Right lobe of liver (tissue), 6 donors: ENCODE data around the gene TMEM247. TPM values are rescaled to one million over a fixed set of nuclear protein-coding genes. Genes with fewer than 3 reads are reported as not detected.

Experiments
- ATAC-seq, 4 donors: fragments of 200-7000 bp; cut with Tn5 transposase; one replicate each; pipeline ENCODE4 v1.9.1; 2020; ENCODE audit warnings: mild to moderate bottlenecking in 4 of 4, moderate library complexity in 4 of 4
- DNase-seq, 3 donors: peaks; one replicate each; pipeline ENCODE4 v3.0.0-alpha.2; 2020
- H3K27ac ChIP-seq, 3 donors: fragments of 200-600 bp; one replicate each; pipeline ENCODE4 v1.8.0; 2022
- H3K27me3 ChIP-seq, 2 donors: fragments of 200-600 bp; one replicate each; pipeline ENCODE4 v1.8.0; 2022
- H3K36me3 ChIP-seq, 4 donors: fragments of 200-600 bp; sonication (generic) in 1 of 4; one replicate each; pipeline versions ENCODE4 v1.5.1 to v1.8.0; 2017 to 2022; ENCODE audit warnings: control low read depth in 1 of 4
- H3K4me1 ChIP-seq, 4 donors: fragments of 200-600 bp; sonication (generic) in 1 of 4; one replicate each; pipeline versions ENCODE4 v1.5.1 to v1.8.0; 2017 to 2022; ENCODE audit warnings: control low read depth in 1 of 4
- H3K4me3 ChIP-seq, 3 donors: fragments of 200-600 bp; one replicate each; pipeline ENCODE4 v1.8.0; 2022
- H3K9me3 ChIP-seq, 4 donors: fragments of 200-600 bp; sonication (generic) in 1 of 4; one replicate each; pipeline versions ENCODE4 v1.5.1 to v1.8.0; 2017 to 2022; ENCODE audit warnings: control low read depth in 1 of 4
- POLR2A ChIP-seq: fragments of 450-650 bp; IDR thresholded peaks from one replicate; pipeline ENCODE4 v1.6.1; 2017; ENCODE audit warnings: antibody characterized with exemption, mild to moderate bottlenecking
- WGBS: methylation state at CpG from one replicate; pipeline ENCODE4 v1.1.6; 2018; ENCODE audit warnings: low coverage, low lambda C conversion rate; ENCODE audit not compliant: insufficient coverage; ENCODE audit errors: missing lambda C conversion rate; 5-methylcytosine and 5-hydroxymethylcytosine counted together
- intact Hi-C, 2 donors: fragments of 100-400 bp; cut with DNase I; formaldehyde crosslinking; loops; one replicate each; pipeline versions ENCODE4 v1.11.2 to v1.14.1; 2022
- total RNA-seq, 6 experiments: library from RNA; depleted of rRNA in 2 of 6; stranded (reverse); fragments of >200 nt in 2 of 6; fragmentation: NEBNext Ultra II Directional in 3 of 6; extraction: Animal tissue kit (Norgen Biotek cat#: 25700) in 3 of 6; gene quantifications; one replicate each; pipeline versions ENCODE4 v1.1.0 to v1.2.4, GENCODE V29; 2016 to 2023
- TF ChIP-seq, protein P1 (sequence below), 4 donors: fragments of 200-600 bp in 3 of 4; fragments of 450-650 bp in 1 of 4; IDR thresholded peaks; one replicate each; pipeline versions ENCODE4 v1.5.1 to v1.8.0; 2016 to 2022; ENCODE audit warnings: antibody characterized with exemption in 4 of 4, mild to moderate bottlenecking in 2 of 4
- donor health status: DM: no; HTN: yes; CAD: no.
- donor health status: DM: no; HTN: no; CAD: no.
- donor health status: DM: no; HTN: no; CAD: no.
- donor health status: DM: no; HTN: yes; CAD: no.
- donor health status: DM: no; HTN: yes; CAD: no.

The TMEM247 gene
- total RNA-seq, 6 experiments from 2014 or later: not detected

DNA sequence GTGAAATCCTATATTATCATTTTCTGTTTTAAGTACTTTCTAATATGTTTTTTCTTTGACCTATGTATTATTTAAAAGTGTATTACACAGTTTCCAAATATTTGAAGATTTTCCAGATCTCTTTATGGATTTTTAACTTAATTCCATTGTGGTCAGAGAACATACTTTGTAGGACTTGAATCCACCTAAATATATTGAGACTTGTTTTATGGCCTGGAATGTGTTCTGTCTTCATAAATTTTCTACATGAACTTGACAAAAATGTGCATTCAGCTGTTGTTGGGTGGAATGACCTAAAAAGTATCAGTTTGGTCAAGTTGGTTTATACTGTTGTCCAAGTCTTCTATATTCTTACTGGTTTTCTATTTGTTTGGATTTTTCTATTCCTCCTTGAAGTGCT, 33.8 kb upstream of the TMEM247 start:
- TF ChIP-seq POLR2A: no peak
- TF ChIP-seq, protein P1, sequence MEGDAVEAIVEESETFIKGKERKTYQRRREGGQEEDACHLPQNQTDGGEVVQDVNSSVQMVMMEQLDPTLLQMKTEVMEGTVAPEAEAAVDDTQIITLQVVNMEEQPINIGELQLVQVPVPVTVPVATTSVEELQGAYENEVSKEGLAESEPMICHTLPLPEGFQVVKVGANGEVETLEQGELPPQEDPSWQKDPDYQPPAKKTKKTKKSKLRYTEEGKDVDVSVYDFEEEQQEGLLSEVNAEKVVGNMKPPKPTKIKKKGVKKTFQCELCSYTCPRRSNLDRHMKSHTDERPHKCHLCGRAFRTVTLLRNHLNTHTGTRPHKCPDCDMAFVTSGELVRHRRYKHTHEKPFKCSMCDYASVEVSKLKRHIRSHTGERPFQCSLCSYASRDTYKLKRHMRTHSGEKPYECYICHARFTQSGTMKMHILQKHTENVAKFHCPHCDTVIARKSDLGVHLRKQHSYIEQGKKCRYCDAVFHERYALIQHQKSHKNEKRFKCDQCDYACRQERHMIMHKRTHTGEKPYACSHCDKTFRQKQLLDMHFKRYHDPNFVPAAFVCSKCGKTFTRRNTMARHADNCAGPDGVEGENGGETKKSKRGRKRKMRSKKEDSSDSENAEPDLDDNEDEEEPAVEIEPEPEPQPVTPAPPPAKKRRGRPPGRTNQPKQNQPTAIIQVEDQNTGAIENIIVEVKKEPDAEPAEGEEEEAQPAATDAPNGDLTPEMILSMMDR (IDR thresholded peaks at IDR 0.05): no peak
- intact Hi-C loops: no loop called here

DNA sequence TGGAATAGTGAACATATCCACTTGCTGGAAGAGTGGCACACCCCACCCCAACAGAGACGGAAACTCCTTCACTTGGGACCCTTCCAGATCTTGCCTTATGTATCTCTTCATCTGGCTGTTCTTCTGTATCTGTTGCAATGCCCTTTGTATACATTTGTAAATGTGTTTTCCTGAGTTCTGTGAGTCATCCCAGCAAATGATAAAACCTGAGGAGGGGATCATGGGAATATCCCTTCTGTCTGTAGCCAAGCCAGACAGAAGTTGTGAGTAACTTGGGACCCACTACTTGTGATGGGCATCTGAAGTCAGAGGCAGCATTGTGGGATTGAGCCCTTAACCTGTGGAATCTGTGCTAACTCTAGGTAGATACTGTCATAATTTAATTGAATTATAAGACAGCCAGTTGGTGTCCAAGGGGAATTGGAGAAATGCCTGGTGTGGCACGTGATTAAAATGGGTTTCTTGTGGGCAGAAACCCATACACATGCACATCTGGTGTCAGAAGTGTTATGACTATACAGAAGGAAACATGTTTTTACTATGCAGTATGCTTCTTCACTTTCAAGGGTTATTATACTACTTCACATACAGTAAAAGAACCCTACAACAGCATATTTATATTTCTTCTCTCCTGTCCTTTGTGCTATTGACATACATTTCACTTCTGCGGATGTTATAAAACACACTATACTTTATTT, 32.3 kb upstream of the TMEM247 start:
- Histone ChIP-seq H3K36me3 (no peaks in the 10 kb centered on the region), H3K4me3 (no peak overlapping the region), H3K27ac (no peak overlapping the region), H3K9me3 (no peaks in the 10 kb centered on the region), H3K27me3 (no peaks in the 10 kb centered on the region), H3K4me1 (peaks cover 0 to 6% (median 0%) of the 10 kb centered on the region in 4 donors)
- intact Hi-C loops: no loop called here
- no peak for ATAC-seq
- TF ChIP-seq, protein P1 (IDR thresholded peaks at IDR 0.05): no peak
- TF ChIP-seq POLR2A: no peak
- 97% methylated on average over 3 of the region's 3 CpGs for WGBS
- no peak for DNase-seq

More for the DNA sequence above, 33.8 kb upstream of the TMEM247 start:
- DNase-seq (no peak), ATAC-seq (no peak)
- peaks cover 0 to 7% (median 0%) of the 10 kb centered on the region in 4 donors for H3K4me1 ChIP-seq
- H3K9me3 ChIP-seq: no peaks in the 10 kb centered on the region
- H3K27me3 ChIP-seq: no peaks in the 10 kb centered on the region
- H3K4me3 ChIP-seq: no peak overlapping the region
- no peaks in the 10 kb centered on the region for H3K36me3 ChIP-seq
- no peak overlapping the region for H3K27ac ChIP-seq

DNA sequence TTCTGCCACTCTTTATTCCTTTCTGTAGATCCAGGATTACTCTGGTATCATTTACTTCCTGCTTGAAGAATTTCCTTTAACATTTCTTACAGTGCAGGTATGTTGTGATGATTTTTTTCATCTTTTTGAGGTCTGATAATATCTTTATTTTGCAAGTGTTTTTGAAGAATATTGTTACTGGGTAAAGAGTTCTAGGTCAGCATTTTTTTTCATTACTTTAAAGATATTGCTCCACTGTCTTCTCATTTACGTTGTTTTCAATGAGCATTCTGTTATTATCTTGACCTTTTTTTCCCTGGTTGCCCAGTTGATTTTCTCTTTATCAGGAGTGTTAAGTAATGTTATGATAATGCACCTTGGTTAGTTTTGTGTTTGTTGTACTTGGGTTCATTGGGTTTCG, 31.7 kb upstream of the TMEM247 start:
- Histone ChIP-seq H3K27ac (no peak overlapping the region), H3K36me3 (no peaks in the 10 kb centered on the region), H3K27me3 (no peaks in the 10 kb centered on the region), H3K9me3 (no peaks in the 10 kb centered on the region), H3K4me3 (no peak overlapping the region), H3K4me1 (no peaks in the 10 kb centered on the region)
- ATAC-seq: no peak
- 59% methylated on average over 2 of the region's 2 CpGs for WGBS
- DNase-seq: no peak
- intact Hi-C loops: no loop called here
- TF ChIP-seq, protein P1 (IDR thresholded peaks at IDR 0.05): no peak
- no peak for TF ChIP-seq POLR2A

DNA sequence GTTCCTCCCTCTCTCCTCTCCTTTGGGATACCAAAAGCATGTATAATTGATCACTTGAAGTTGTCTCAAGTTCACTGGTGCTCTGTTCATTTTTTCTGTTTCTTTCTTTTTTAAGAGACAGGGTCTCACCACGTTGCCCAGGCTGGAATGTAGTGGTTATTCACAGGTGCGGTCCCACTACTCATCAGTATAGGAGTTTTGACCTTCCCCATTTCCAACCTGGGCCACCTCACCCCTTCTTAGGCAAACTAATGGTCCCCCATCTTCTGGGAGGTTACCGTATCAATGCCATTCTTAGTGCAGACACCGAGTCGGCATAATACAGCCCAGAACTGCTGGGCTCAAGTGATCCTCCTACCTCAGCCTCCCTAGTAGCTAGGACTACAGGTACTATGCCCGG, 31.3 kb upstream of the TMEM247 start:
- no peak for TF ChIP-seq POLR2A
- TF ChIP-seq, protein P1 (IDR thresholded peaks at IDR 0.05): no peak
- no peak for DNase-seq
- H3K4me3 ChIP-seq: no peak overlapping the region
- no peak for ATAC-seq
- no peaks in the 10 kb centered on the region for H3K36me3 ChIP-seq
- 85% methylated on average over 6 of the region's 6 CpGs for WGBS
- H3K27me3 ChIP-seq: no peaks in the 10 kb centered on the region
- no peaks in the 10 kb centered on the region for H3K9me3 ChIP-seq
- H3K4me1 ChIP-seq: no peaks in the 10 kb centered on the region
- intact Hi-C loops: no loop called here
- no peak overlapping the region for H3K27ac ChIP-seq

DNA sequence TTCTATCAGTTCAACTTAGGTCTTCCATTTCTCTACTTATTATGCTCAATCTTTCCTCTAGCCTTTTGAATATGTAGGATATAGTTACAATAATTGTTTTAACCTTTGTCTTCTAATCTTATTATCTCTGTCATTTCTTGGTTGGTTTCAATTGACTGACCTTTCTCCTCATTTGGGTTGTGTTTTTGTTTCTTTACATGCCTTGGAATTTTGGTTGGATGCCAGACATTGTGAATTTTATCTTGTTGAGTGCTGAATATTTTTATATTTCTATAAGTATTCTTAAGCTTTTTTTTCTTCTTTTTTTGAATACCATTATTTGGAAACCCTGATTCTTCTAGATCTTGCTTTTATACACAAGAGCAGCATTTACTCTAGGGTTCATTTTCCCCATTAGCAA, 30.7 kb upstream of the TMEM247 start:
- Histone ChIP-seq H3K4me1 (no peaks in the 10 kb centered on the region), H3K9me3 (no peaks in the 10 kb centered on the region), H3K36me3 (no peaks in the 10 kb centered on the region), H3K27ac (no peak overlapping the region), H3K27me3 (no peaks in the 10 kb centered on the region), H3K4me3 (no peak overlapping the region)
- DNase-seq (no peak), ATAC-seq (no peak)
- no peak for TF ChIP-seq POLR2A
- TF ChIP-seq, protein P1 (IDR thresholded peaks at IDR 0.05): no peak
- intact Hi-C loops: no loop called here
